ENCODE measurements around the gene TLL1.

Gene TLL1

GRCh38 chr4:166143227-166143626, 270.2 kb downstream of the TLL1 start:
- TF ChIP-seq CTCF (conservative IDR thresholded peaks at IDR 0.05; ENCODE audit: low read depth, low read length) = no peak
- H3K4me3 ChIP-seq (ENCODE audit: low read depth, low read length) = no peak overlapping the region
- DNase-seq (ENCODE audit: low read depth) = no peak

GRCh38 chr4:166144607-166145006, 271.6 kb downstream of the TLL1 start:
- DNase-seq (ENCODE audit: low read depth) = no peak

GRCh38 chr4:166146806-166147540, 273.9 kb downstream of the TLL1 start:
- TF ChIP-seq CTCF (conservative IDR thresholded peaks at IDR 0.05; ENCODE audit: low read depth, low read length) = no peak
- H3K4me3 ChIP-seq (ENCODE audit: low read depth, low read length) = no peak overlapping the region
- DNase-seq (ENCODE audit: low read depth) = no peak

More at GRCh38 chr4:166144607-166145006, 271.6 kb downstream of the TLL1 start:
- TF ChIP-seq CTCF (conservative IDR thresholded peaks at IDR 0.05; ENCODE audit: low read depth, low read length) = no peak
- H3K4me3 ChIP-seq (ENCODE audit: low read depth, low read length) = no peak overlapping the region
